ENCODE results near the gene IRF2BP1. TPM values are rescaled to one million over a fixed set of nuclear protein-coding genes. Genes with fewer than 3 reads are reported as not detected.
A peak's percentile ranks its signal among the peaks of the same experiment; 100 is the strongest.

IRF2BP1 gene
- total and polyA plus RNA-seq, 2 of the 13 experiments (the other 11 are each of a cell fraction or from before 2014, with no cell fraction given) = 4.3 to 14.3 TPM

- TF ChIP-seq ZFYVE20 (CRISPR knock-in tag; IDR thresholded peaks at IDR 0.05; ENCODE audit: borderline replicate concordance, low read depth) (no peak), BCL6 (CRISPR knock-in tag; IDR thresholded peaks at IDR 0.05) (peak; percentile 38; the same call in 1 of the 2 replicates), ZNF563 (CRISPR knock-in tag; IDR thresholded peaks at IDR 0.05) (peak; percentile 56; the same call in 1 of the 2 replicates), ZNF350 (CRISPR knock-in tag; IDR thresholded peaks at IDR 0.05; ENCODE audit: borderline replicate concordance, low read depth) (0 out of 2 replicates have a peak, but pooled peaks have one; percentile 24), E2F1 (CRISPR knock-in tag; IDR thresholded peaks at IDR 0.05) (0 out of 2 replicates have a peak, but pooled peaks have one; percentile 57), GATAD1 (CRISPR knock-in tag; IDR thresholded peaks at IDR 0.05) (peak; percentile 48; the same call in 1 of the 2 replicates), ATM (IDR thresholded peaks at IDR 0.05; ENCODE audit: borderline replicate concordance) (no peak), NR0B2 (CRISPR knock-in tag; IDR thresholded peaks at IDR 0.05) (peak; percentile 52; the same call in 1 of the 2 replicates), ETV5 (CRISPR knock-in tag; IDR thresholded peaks at IDR 0.05; ENCODE audit: borderline replicate concordance) (peak; percentile 33; the same call in 1 of the 2 replicates), REST (IDR thresholded peaks at IDR 0.05; ENCODE audit: borderline replicate concordance in 1 of 2, low read depth in 1 of 2, low read length in 2 of 2) (peak in 1 of 2 experiments; percentile 31; a peak in 1 of 4 replicates), SP4 (CRISPR knock-in tag; IDR thresholded peaks at IDR 0.05) (peak; percentile 40; the same call in 1 of the 2 replicates), ZSCAN5A (CRISPR knock-in tag; IDR thresholded peaks at IDR 0.05; ENCODE audit: borderline replicate concordance) (0 out of 2 replicates have a peak, but pooled peaks have one; percentile 26), ZNF775 (CRISPR knock-in tag; IDR thresholded peaks at IDR 0.05; ENCODE audit: borderline replicate concordance) (no peak), HOXA3 (CRISPR knock-in tag; IDR thresholded peaks at IDR 0.05) (peak; percentile 57; the same call in 1 of the 2 replicates), ZNF782 (CRISPR knock-in tag; IDR thresholded peaks at IDR 0.05; ENCODE audit: borderline replicate concordance) (no peak), FOXA3 (CRISPR knock-in tag; IDR thresholded peaks at IDR 0.05) (peak; percentile 30; the same call in 1 of the 2 replicates), ZNF614 (CRISPR knock-in tag; IDR thresholded peaks at IDR 0.05; ENCODE audit: borderline replicate concordance) (0 out of 2 replicates have a peak, but pooled peaks have one; percentile 49), STAT5B (CRISPR knock-in tag; IDR thresholded peaks at IDR 0.05) (no peak), ZNF776 (CRISPR knock-in tag; IDR thresholded peaks at IDR 0.05) (0 out of 2 replicates have a peak, but pooled peaks have one; percentile 38), MLX (CRISPR knock-in tag; IDR thresholded peaks at IDR 0.05) (no peak; the same call in 1 of the 2 replicates), HNRNPLL (IDR thresholded peaks at IDR 0.05; ENCODE audit: low read depth, low read length, poor library complexity, severe bottlenecking) (peak; percentile 34)
Observed at GRCh38 chr19:45863840-45864628, 21.9 kb downstream of the IRF2BP1 start, which contains the start of gene FOXA3 (continued).

Data from HepG2 (cell line).